OCI-LY1 (cell line): ENCODE measurements around the gene LRIG3.

Experiments
- CTCF ChIP-seq: fragments of 200-600 bp; sonication (generic), shearing (Covaris generic); IDR thresholded peaks from 2 replicates; pipeline ENCODE4 v1.5.1; 2017; ENCODE audit warnings: mild to moderate bottlenecking, antibody characterized with exemption, low read length, moderate library complexity, mixed read lengths
- EZH2 ChIP-seq: fragments of 200-600 bp; sonication (generic), shearing (Covaris generic); IDR thresholded peaks from 2 replicates; pipeline ENCODE4 v1.8.0; 2017; ENCODE audit warnings: borderline replicate concordance, mixed run types, mild to moderate bottlenecking, antibody characterized with exemption, low read length, moderate library complexity, mixed read lengths

GRCh38 chr12:58850826-58851225 lies 69.5 kb downstream of the LRIG3 start:
- no peak for TF ChIP-seq CTCF
- TF ChIP-seq EZH2 = no peak
